Esophagus squamous epithelium (tissue), 5 donors: Measurements from ENCODE around the gene EIPR1. TPM values are rescaled to one million over a fixed set of nuclear protein-coding genes. Genes with fewer than 3 reads are reported as not detected.

Source experiments
- DNase-seq: peaks from one replicate; lab custom pipeline; 2025; lab: John Stamatoyannopoulos, UW
- H3K27ac ChIP-seq, 4 donors: fragments of 200-600 bp; sonication (generic); one replicate each; pipeline ENCODE4 v1.5.1; 2016 to 2019; ENCODE audit warnings: mild to moderate bottlenecking in 1 of 4
- H3K27me3 ChIP-seq, 4 donors: fragments of 200-600 bp; sonication (generic); 1 replicate in 3 of 4; 2 replicates in 1 of 4; pipeline versions ENCODE4 v1.5.1 to v1.6.0; 2017 to 2021; ENCODE audit warnings: antibody characterized with exemption in 1 of 4
- H3K36me3 ChIP-seq, 3 donors: fragments of 200-600 bp; sonication (generic); one replicate each; pipeline ENCODE4 v1.5.1; 2016 to 2019
- H3K4me1 ChIP-seq, 3 donors: fragments of 200-600 bp; sonication (generic); one replicate each; pipeline ENCODE4 v1.5.1; 2017 to 2019
- H3K4me3 ChIP-seq, 4 donors: fragments of 200-600 bp; sonication (generic); 1 replicate in 3 of 4; 2 replicates in 1 of 4; pipeline ENCODE4 v1.5.1; 2016 to 2019; ENCODE audit warnings: mild to moderate bottlenecking in 2 of 4, moderate library complexity in 1 of 4
- H3K9me3 ChIP-seq, 3 donors: fragments of 200-600 bp; sonication (generic); one replicate each; pipeline ENCODE4 v1.5.1; 2016 to 2019
- CTCF ChIP-seq, 6 experiments: fragments of 450-650 bp in 4 of 6; fragments of 200-600 bp in 2 of 6; sonication (generic) in 2 of 6; IDR thresholded peaks; one replicate each; pipeline ENCODE4 v1.5.1; 2016 to 2019; ENCODE audit warnings: antibody characterized with exemption in 6 of 6, mild to moderate bottlenecking in 4 of 6, moderate library complexity in 4 of 6
- POLR2A ChIP-seq, 4 donors: fragments of 450-650 bp; IDR thresholded peaks; one replicate each; pipeline ENCODE4 v1.6.1; 2017; ENCODE audit warnings: antibody characterized with exemption in 4 of 4, mild to moderate bottlenecking in 4 of 4, moderate library complexity in 3 of 4
- WGBS, 2 donors: methylation state at CpG; one replicate each; pipeline ENCODE4 v1.1.5; 2018; 5-methylcytosine and 5-hydroxymethylcytosine counted together
- intact Hi-C: fragments of 100-400 bp; cut with DNase I; formaldehyde crosslinking; loops from one replicate; pipeline ENCODE4 v1.15.0; 2022
- total RNA-seq, 4 donors: library from RNA; depleted of rRNA; stranded (reverse); fragments of >200 nt; gene quantifications; one replicate each; pipeline ENCODE4 v1.1.0, GENCODE V29; 2016
- donor health status: DM: yes; HTN: yes; CAD: no.

The EIPR1 gene
- total RNA-seq, 4 donors from 2014 or later = 27.3 to 50.6 (median 31.9) TPM

GRCh38 chr2:3319134-3319533, 58.5 kb downstream of the EIPR1 start:
- TF ChIP-seq POLR2A (IDR thresholded peaks at IDR 0.05) (no peak), CTCF (IDR thresholded peaks at IDR 0.05) (no peak)
- Histone ChIP-seq H3K4me3 (no peak overlapping the region), H3K4me1 (no peaks in the 10 kb centered on the region), H3K27me3 (no peaks in the 10 kb centered on the region), H3K27ac (no peak overlapping the region), H3K36me3 (peaks cover 0 to 39% (median 0%) of the 10 kb centered on the region in 3 donors), H3K9me3 (no peaks in the 10 kb centered on the region)
- intact Hi-C loops = no loop called here
- no peak for DNase-seq
- 88 to 97% methylated on average over 12 to 13 of the region's 13 CpGs for WGBS, 2 donors

- Histone ChIP-seq H3K27ac (no peak overlapping the region), H3K4me3 (no peak overlapping the region), H3K27me3 (no peaks in the 10 kb centered on the region), H3K4me1 (no peaks in the 10 kb centered on the region), H3K36me3 (peaks cover 0 to 37% (median 0%) of the 10 kb centered on the region in 3 donors), H3K9me3 (no peaks in the 10 kb centered on the region)
- DNase-seq = no peak
- 86 to 94% methylated on average over 9 to 12 of the region's 27 CpGs for WGBS, 2 donors
- intact Hi-C loops = no loop called here
- no peak for TF ChIP-seq POLR2A (IDR thresholded peaks at IDR 0.05)
- no peak for TF ChIP-seq CTCF (IDR thresholded peaks at IDR 0.05)
These were observed 59.6 kb downstream of the EIPR1 start for GRCh38 chr2:3317871-3318590.

- Histone ChIP-seq H3K9me3 (no peaks in the 10 kb centered on the region), H3K4me3 (no peak overlapping the region), H3K27ac (no peak overlapping the region), H3K27me3 (no peaks in the 10 kb centered on the region), H3K4me1 (no peaks in the 10 kb centered on the region), H3K36me3 (peaks cover 0 to 32% (median 0%) of the 10 kb centered on the region in 3 donors)
- 67 to 93% methylated on average over 3 to 10 of the region's 21 CpGs for WGBS, 2 donors
- DNase-seq = no peak
- intact Hi-C loops = no loop called here
- TF ChIP-seq CTCF (IDR thresholded peaks at IDR 0.05) (no peak), POLR2A (IDR thresholded peaks at IDR 0.05) (no peak)
These were observed 60.3 kb downstream of the EIPR1 start for GRCh38 chr2:3317277-3317685.

- Histone ChIP-seq H3K27me3 (no peaks in the 10 kb centered on the region), H3K4me3 (no peak overlapping the region), H3K4me1 (no peaks in the 10 kb centered on the region), H3K27ac (no peak overlapping the region), H3K9me3 (no peaks in the 10 kb centered on the region), H3K36me3 (peaks cover 0 to 26% (median 0%) of the 10 kb centered on the region in 3 donors)
- WGBS, 2 donors = 86 to 87% methylated on average over 3 of the region's 11 CpGs
- TF ChIP-seq POLR2A (IDR thresholded peaks at IDR 0.05) (no peak), CTCF (IDR thresholded peaks at IDR 0.05) (no peak)
- no peak for DNase-seq
- intact Hi-C loops = no loop called here
These were observed 61.0 kb downstream of the EIPR1 start for GRCh38 chr2:3316456-3317276.

GRCh38 chr2:3314626-3315025, 63.0 kb downstream of the EIPR1 start:
- intact Hi-C loops = no loop called here
- Histone ChIP-seq H3K27me3 (no peaks in the 10 kb centered on the region), H3K4me3 (no peak overlapping the region), H3K4me1 (no peaks in the 10 kb centered on the region), H3K9me3 (no peaks in the 10 kb centered on the region), H3K36me3 (peaks cover 0 to 23% (median 0%) of the 10 kb centered on the region in 3 donors), H3K27ac (no peak overlapping the region)
- WGBS, 2 donors = 95 to 96% methylated on average over 3 to 9 of the region's 9 CpGs
- TF ChIP-seq CTCF (IDR thresholded peaks at IDR 0.05) (no peak), POLR2A (IDR thresholded peaks at IDR 0.05) (no peak)
- DNase-seq = no peak
